GM12878 (cell line): ENCODE measurements around the gene OSBPL5.

Experiments used
- JUNB ChIP-seq: IDR thresholded peaks from 2 replicates; pipeline ENCODE4 v1.6.1; 2016; ENCODE audit warnings: antibody characterized with exemption, mild to moderate bottlenecking
- SUPT20H ChIP-seq: IDR thresholded peaks from 2 replicates; pipeline ENCODE4 v1.6.1; 2011; ENCODE audit warnings: low read depth, mild to moderate bottlenecking, low read length, moderate library complexity, borderline replicate concordance; ENCODE audit not compliant: control insufficient read depth
- TAF1 ChIP-seq: IDR thresholded peaks from 2 replicates; pipeline ENCODE4 v1.6.1; 2011; ENCODE audit warnings: mild to moderate bottlenecking, low read depth, low read length, borderline replicate concordance
- YY1 ChIP-seq: IDR thresholded peaks from 2 replicates; pipeline ENCODE4 v1.6.1; 2011; ENCODE audit warnings: low read depth, mild to moderate bottlenecking, low read length
- TF ChIP-seq, protein P1 (sequence below): IDR thresholded peaks from 2 replicates; pipeline ENCODE4 v1.6.1; 2011; ENCODE audit warnings: mild to moderate bottlenecking, low read depth, low read length, moderate library complexity; ENCODE audit not compliant: insufficient replicate concordance

- TF ChIP-seq JUNB (no peak), SUPT20H (no peak), YY1 (no peak), TAF1 (no peak)
- TF ChIP-seq, protein P1, sequence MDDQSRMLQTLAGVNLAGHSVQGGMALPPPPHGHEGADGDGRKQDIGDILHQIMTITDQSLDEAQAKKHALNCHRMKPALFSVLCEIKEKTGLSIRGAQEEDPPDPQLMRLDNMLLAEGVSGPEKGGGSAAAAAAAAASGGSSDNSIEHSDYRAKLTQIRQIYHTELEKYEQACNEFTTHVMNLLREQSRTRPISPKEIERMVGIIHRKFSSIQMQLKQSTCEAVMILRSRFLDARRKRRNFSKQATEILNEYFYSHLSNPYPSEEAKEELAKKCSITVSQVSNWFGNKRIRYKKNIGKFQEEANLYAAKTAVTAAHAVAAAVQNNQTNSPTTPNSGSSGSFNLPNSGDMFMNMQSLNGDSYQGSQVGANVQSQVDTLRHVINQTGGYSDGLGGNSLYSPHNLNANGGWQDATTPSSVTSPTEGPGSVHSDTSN, result no peak
Observed at GRCh38 chr11:3145206-3145520, 19.9 kb downstream of the OSBPL5 start.
